Measurements from ENCODE around the gene PDS5A.
"Not testable (repeated sequence)": the region's sequence is repeated elsewhere in the genome, so short reads cannot be mapped to it uniquely, and the experiment has no call there.

DNA sequence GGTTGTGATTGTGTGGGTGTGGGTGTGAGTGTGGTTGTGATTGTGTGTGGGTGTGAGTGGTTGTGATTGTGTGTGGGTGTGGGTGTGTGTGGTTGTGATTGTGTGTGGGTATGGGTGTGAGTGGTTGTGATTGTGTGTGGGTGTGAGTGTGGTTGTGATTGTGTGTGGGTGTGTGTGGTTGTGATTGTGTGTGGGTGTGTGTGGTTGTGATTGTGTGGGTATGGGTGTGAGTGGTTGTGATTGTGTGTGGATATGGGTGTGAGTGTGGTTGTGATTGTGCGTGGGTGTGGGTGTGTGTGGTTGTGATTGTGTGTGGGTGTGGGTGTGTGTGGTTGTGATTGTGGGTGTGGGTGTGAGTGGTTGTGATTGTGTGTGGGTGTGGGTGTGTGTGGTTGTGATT lies 164.7 kb downstream of the PDS5A start:
- TF ChIP-seq, protein P1, sequence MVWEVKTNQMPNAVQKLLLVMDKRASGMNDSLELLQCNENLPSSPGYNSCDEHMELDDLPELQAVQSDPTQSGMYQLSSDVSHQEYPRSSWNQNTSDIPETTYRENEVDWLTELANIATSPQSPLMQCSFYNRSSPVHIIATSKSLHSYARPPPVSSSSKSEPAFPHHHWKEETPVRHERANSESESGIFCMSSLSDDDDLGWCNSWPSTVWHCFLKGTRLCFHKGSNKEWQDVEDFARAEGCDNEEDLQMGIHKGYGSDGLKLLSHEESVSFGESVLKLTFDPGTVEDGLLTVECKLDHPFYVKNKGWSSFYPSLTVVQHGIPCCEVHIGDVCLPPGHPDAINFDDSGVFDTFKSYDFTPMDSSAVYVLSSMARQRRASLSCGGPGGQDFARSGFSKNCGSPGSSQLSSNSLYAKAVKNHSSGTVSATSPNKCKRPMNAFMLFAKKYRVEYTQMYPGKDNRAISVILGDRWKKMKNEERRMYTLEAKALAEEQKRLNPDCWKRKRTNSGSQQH (CRISPR knock-in tag; IDR thresholded peaks at IDR 0.05): not testable (repeated sequence)
- not testable (repeated sequence) for TF ChIP-seq DPF2 (IDR thresholded peaks at IDR 0.05)

All from K562 (cell line).